ENCODE results near the gene KCNIP1. TPM values are rescaled to one million over a fixed set of nuclear protein-coding genes. Genes with fewer than 3 reads are reported as not detected.

The KCNIP1 gene
- total RNA-seq, 1 donor from 2014 or later: 0.45 TPM

DNA sequence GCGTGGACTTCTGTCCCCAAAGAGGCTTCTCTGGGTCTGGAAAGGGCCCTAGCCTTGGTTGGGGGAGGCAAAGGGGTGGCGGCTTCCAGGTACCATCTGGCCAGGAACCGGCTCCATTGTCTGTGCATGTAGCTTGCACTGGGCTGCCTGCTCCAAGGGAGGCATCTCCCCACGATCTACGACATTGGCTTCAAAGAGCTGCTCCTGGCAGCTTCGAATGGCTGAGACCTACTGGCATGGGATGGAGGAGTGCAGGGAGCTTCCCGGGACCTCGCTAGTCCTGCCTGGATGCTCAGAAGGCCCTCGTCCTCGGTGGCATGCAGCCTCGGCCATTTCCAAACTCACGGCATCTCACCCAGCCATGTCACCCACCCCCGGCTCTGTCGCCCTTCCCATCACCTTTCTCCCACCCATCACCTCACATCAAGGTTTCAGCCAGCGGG, 137.8 kb downstream of the KCNIP1 start:
- Mint-ChIP-seq H3K4me3 (ENCODE audit: unreplicated experiment) (no peak overlapping the region), H3K27ac (ENCODE audit: unreplicated experiment) (no peak overlapping the region), H3K36me3 (ENCODE audit: low read depth, unreplicated experiment) (no peaks in the 10 kb centered on the region), H3K9me3 (ENCODE audit: unreplicated experiment) (peaks cover 2% of the 10 kb centered on the region), H3K4me1 (ENCODE audit: low read depth, unreplicated experiment) (no peaks in the 10 kb centered on the region), H3K27me3 (ENCODE audit: low read depth, unreplicated experiment) (peaks cover 37% of the 10 kb centered on the region)
- Histone ChIP-seq H3K27me3 (ENCODE audit: insufficient read depth, low read length) (peaks cover 2% of the 10 kb centered on the region), H3K79me2 (ENCODE audit: insufficient read depth, low read length) (no peaks in the 10 kb centered on the region), H3K9ac (ENCODE audit: low read length) (no peak overlapping the region), H3K36me3 (ENCODE audit: insufficient read depth, low read length) (no peaks in the 10 kb centered on the region), H3K4me3 (ENCODE audit: insufficient read depth, low read depth, low read length) (no peak overlapping the region), H3K9me3 (ENCODE audit: insufficient read depth, low read depth, low read length) (no peaks in the 10 kb centered on the region), H3K4me2 (ENCODE audit: low read length) (no peak overlapping the region), H2AFZ (ENCODE audit: low read depth, low read length) (no peak overlapping the region), H3K27ac (ENCODE audit: low read depth, low read length) (no peak overlapping the region), H4K20me1 (ENCODE audit: insufficient read depth, low read length) (no peaks in the 10 kb centered on the region), H3K4me1 (ENCODE audit: insufficient read depth, low read length) (no peaks in the 10 kb centered on the region)
- DNase-seq (ENCODE audit: low read depth) (no peak), FAIRE-seq (no peak)
- no peak for TF ChIP-seq EZH2 (IDR thresholded peaks at IDR 0.05; ENCODE audit: insufficient read depth, low read length)
- TF ChIP-seq, protein P1, sequence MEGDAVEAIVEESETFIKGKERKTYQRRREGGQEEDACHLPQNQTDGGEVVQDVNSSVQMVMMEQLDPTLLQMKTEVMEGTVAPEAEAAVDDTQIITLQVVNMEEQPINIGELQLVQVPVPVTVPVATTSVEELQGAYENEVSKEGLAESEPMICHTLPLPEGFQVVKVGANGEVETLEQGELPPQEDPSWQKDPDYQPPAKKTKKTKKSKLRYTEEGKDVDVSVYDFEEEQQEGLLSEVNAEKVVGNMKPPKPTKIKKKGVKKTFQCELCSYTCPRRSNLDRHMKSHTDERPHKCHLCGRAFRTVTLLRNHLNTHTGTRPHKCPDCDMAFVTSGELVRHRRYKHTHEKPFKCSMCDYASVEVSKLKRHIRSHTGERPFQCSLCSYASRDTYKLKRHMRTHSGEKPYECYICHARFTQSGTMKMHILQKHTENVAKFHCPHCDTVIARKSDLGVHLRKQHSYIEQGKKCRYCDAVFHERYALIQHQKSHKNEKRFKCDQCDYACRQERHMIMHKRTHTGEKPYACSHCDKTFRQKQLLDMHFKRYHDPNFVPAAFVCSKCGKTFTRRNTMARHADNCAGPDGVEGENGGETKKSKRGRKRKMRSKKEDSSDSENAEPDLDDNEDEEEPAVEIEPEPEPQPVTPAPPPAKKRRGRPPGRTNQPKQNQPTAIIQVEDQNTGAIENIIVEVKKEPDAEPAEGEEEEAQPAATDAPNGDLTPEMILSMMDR (IDR thresholded peaks at IDR 0.05; ENCODE audit: insufficient read depth, low read depth, low read length): no peak

- no peak for FAIRE-seq
- Histone ChIP-seq H3K9ac (ENCODE audit: low read length) (no peak overlapping the region), H3K27ac (ENCODE audit: low read depth, low read length) (no peak overlapping the region), H4K20me1 (ENCODE audit: insufficient read depth, low read length) (no peaks in the 10 kb centered on the region), H3K4me3 (ENCODE audit: insufficient read depth, low read depth, low read length) (no peak overlapping the region), H3K36me3 (ENCODE audit: insufficient read depth, low read length) (no peaks in the 10 kb centered on the region), H3K4me2 (ENCODE audit: low read length) (no peak overlapping the region), H3K4me1 (ENCODE audit: insufficient read depth, low read length) (no peaks in the 10 kb centered on the region), H3K27me3 (ENCODE audit: insufficient read depth, low read length) (peaks cover 2% of the 10 kb centered on the region), H2AFZ (ENCODE audit: low read depth, low read length) (no peak overlapping the region), H3K79me2 (ENCODE audit: insufficient read depth, low read length) (no peaks in the 10 kb centered on the region), H3K9me3 (ENCODE audit: insufficient read depth, low read depth, low read length) (no peaks in the 10 kb centered on the region)
- Mint-ChIP-seq H3K36me3 (ENCODE audit: low read depth, unreplicated experiment) (no peaks in the 10 kb centered on the region), H3K4me3 (ENCODE audit: unreplicated experiment) (no peak overlapping the region), H3K27ac (ENCODE audit: unreplicated experiment) (no peak overlapping the region), H3K27me3 (ENCODE audit: low read depth, unreplicated experiment) (peaks cover 36% of the 10 kb centered on the region), H3K9me3 (ENCODE audit: unreplicated experiment) (peaks cover 2% of the 10 kb centered on the region), H3K4me1 (ENCODE audit: low read depth, unreplicated experiment) (no peaks in the 10 kb centered on the region)
- DNase-seq (ENCODE audit: low read depth): no peak
- TF ChIP-seq, protein P1 (IDR thresholded peaks at IDR 0.05; ENCODE audit: insufficient read depth, low read depth, low read length): no peak
- no peak for TF ChIP-seq EZH2 (IDR thresholded peaks at IDR 0.05; ENCODE audit: insufficient read depth, low read length)
Measured at GRCh38 chr5:170642066-170642735, 138.4 kb downstream of the KCNIP1 start.

DNA sequence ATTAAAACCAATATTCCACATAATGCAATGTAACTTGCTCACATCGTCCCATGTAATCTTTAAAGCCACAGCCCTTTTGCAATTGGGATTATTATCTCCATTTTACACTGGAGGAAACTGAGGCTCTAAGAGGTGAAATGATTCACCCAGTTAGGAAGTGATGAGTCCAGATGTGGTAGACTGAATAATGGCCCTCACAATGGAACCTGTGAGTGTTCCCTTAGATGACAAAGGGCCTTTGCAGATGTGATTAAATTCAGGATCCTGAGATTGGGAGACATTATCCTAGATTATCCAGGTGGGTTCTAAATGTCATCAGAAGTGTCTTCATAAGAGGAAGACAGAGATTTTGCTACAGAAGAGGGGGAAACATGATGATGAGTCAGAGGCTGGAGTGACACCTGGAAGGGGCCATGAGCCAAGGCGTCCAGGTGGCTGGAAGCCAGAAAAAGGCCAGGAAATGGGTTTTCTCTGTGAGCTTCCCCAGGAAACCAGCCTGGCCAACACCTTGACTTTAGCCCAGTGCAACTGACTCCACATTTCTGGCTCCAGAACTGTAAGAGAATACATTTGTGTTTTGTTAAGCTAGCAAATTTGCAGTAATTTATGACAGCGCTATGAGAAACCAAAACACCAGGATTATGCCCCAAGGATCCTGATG, 139.1 kb downstream of the KCNIP1 start:
- no peak overlapping the region for H3K4me3 Mint-ChIP-seq (ENCODE audit: unreplicated experiment)

More for the DNA sequence above, 139.1 kb downstream of the KCNIP1 start:
- Histone ChIP-seq H3K4me3 (ENCODE audit: insufficient read depth, low read depth, low read length) (no peak overlapping the region), H3K79me2 (ENCODE audit: insufficient read depth, low read length) (no peaks in the 10 kb centered on the region), H3K9ac (ENCODE audit: low read length) (no peak overlapping the region), H4K20me1 (ENCODE audit: insufficient read depth, low read length) (no peaks in the 10 kb centered on the region), H3K27ac (ENCODE audit: low read depth, low read length) (no peak overlapping the region), H3K4me2 (ENCODE audit: low read length) (no peak overlapping the region), H3K4me1 (ENCODE audit: insufficient read depth, low read length) (no peaks in the 10 kb centered on the region), H3K9me3 (ENCODE audit: insufficient read depth, low read depth, low read length) (no peaks in the 10 kb centered on the region), H2AFZ (ENCODE audit: low read depth, low read length) (no peak overlapping the region), H3K27me3 (ENCODE audit: insufficient read depth, low read length) (peaks cover 2% of the 10 kb centered on the region), H3K36me3 (ENCODE audit: insufficient read depth, low read length) (no peaks in the 10 kb centered on the region)
- H3K27me3 Mint-ChIP-seq (ENCODE audit: low read depth, unreplicated experiment): peaks cover 31% of the 10 kb centered on the region
- no peaks in the 10 kb centered on the region for H3K4me1 Mint-ChIP-seq (ENCODE audit: low read depth, unreplicated experiment)
- H3K9me3 Mint-ChIP-seq (ENCODE audit: unreplicated experiment): peaks cover 2% of the 10 kb centered on the region
- no peak for TF ChIP-seq EZH2 (IDR thresholded peaks at IDR 0.05; ENCODE audit: insufficient read depth, low read length)
- TF ChIP-seq, protein P1 (IDR thresholded peaks at IDR 0.05; ENCODE audit: insufficient read depth, low read depth, low read length): no peak
- H3K27ac Mint-ChIP-seq (ENCODE audit: unreplicated experiment): no peak overlapping the region
- no peak for DNase-seq (ENCODE audit: low read depth)
- no peaks in the 10 kb centered on the region for H3K36me3 Mint-ChIP-seq (ENCODE audit: low read depth, unreplicated experiment)
- no peak for FAIRE-seq
